Stimulated activated CD8-positive, alpha-beta memory T cell treated with anti-CD3 and anti-CD28 coated beads, Interleukin-7, amount 100 ng/mL, for 48 hours (primary cell): ENCODE results near the gene KRTAP12-3.
"Not testable (repeated sequence)": the region's sequence is repeated elsewhere in the genome, so short reads cannot be mapped to it uniquely, and the experiment has no call there.

Experiments used
- DNase-seq, 2 donors: peaks; one replicate each; pipeline ENCODE4 v3.0.0-alpha.2; 2020; ENCODE audit warnings: low read depth in 1 of 2; ENCODE audit errors: extremely low read depth in 1 of 2

The KRTAP12-3 gene

GRCh38 chr21:44650265-44650972 lies 7.3 kb upstream of the KRTAP12-3 start:
- DNase-seq: no peak

- no peak for DNase-seq
Measured at GRCh38 chr21:44650973-44651675, 6.6 kb upstream of the KRTAP12-3 start.

- DNase-seq: no peak
Measured at GRCh38 chr21:44653123-44653522, 4.6 kb upstream of the KRTAP12-3 start.

- DNase-seq: no peak
Measured at GRCh38 chr21:44653656-44654575, 3.8 kb upstream of the KRTAP12-3 start.

GRCh38 chr21:44654576-44655175 lies 3.1 kb upstream of the KRTAP12-3 start, which contains the start of gene KRTAP12-4:
KRTAP12-4 (minus strand) TSS chr21:44654659; CDS start chr21:44654614, 45 bp downstream.
- no peak for DNase-seq

- no peak for DNase-seq
Measured at GRCh38 chr21:44656868-44657267, 864 bp upstream of the KRTAP12-3 start.

- DNase-seq: no peak
Measured at GRCh38 chr21:44658541-44658910, 794 bp downstream of the KRTAP12-3 start.

GRCh38 chr21:44658913-44659595 lies 1.3 kb downstream of the KRTAP12-3 start:
- DNase-seq: no peak

GRCh38 chr21:44661567-44661966 lies 3.8 kb downstream of the KRTAP12-3 start:
- not testable (repeated sequence) for DNase-seq

GRCh38 chr21:44664691-44665090 lies 7.0 kb downstream of the KRTAP12-3 start:
- no peak for DNase-seq

- DNase-seq: no peak
Measured at GRCh38 chr21:44666401-44667320, 8.9 kb downstream of the KRTAP12-3 start, which contains the start of gene KRTAP12-2. KRTAP12-2 (minus strand) TSS chr21:44666927; CDS start chr21:44666886, 41 bp downstream.

- DNase-seq: no peak
Measured at GRCh38 chr21:44667612-44668011, 9.9 kb downstream of the KRTAP12-3 start.

- no peak for DNase-seq
Measured at GRCh38 chr21:44670642-44671432, 13.1 kb downstream of the KRTAP12-3 start.

- DNase-seq: no peak
Measured at GRCh38 chr21:44671911-44672310, 14.2 kb downstream of the KRTAP12-3 start.

GRCh38 chr21:44677881-44678280 lies 20.1 kb downstream of the KRTAP12-3 start:
- DNase-seq: no peak

GRCh38 chr21:44681152-44681551 lies 23.4 kb downstream of the KRTAP12-3 start:
- no peak for DNase-seq

- no peak for DNase-seq
Measured at GRCh38 chr21:44681861-44682579, 24.3 kb downstream of the KRTAP12-3 start, which contains the start of gene KRTAP12-1. KRTAP12-1 (minus strand) TSS chr21:44682163; CDS start chr21:44682123, 40 bp downstream.
